H9 (cell line): ENCODE results near the gene G2E3. TPM values are rescaled to one million over a fixed set of nuclear protein-coding genes. Genes with fewer than 3 reads are reported as not detected.

ENCODE experiments used
- DNase-seq: peaks from one replicate; pipeline ENCODE4 v3.0.0-alpha.2; 2017
- H2AFZ ChIP-seq: one replicate; pipeline ENCODE4 v1.6.1; 2013; ENCODE audit warnings: mild to moderate bottlenecking, low read length, control low read depth, moderate library complexity
- H2AK5ac ChIP-seq: 2 replicates; pipeline ENCODE4 v1.6.1; 2013; ENCODE audit warnings: low read length, control low read depth, mixed read lengths; ENCODE audit not compliant: insufficient read length
- H2BK120ac ChIP-seq: one replicate; pipeline ENCODE4 v1.6.1; 2013; ENCODE audit warnings: low read depth, mild to moderate bottlenecking, low read length, control low read depth, inconsistent platforms; ENCODE audit not compliant: poor library complexity, severe bottlenecking
- H2BK12ac ChIP-seq: 2 replicates; pipeline ENCODE4 v1.6.1; 2013; ENCODE audit warnings: low read length, control low read depth, mixed read lengths, low read depth; ENCODE audit not compliant: insufficient read length
- H2BK15ac ChIP-seq: 2 replicates; pipeline ENCODE4 v1.6.1; 2013; ENCODE audit warnings: low read depth, low read length, control low read depth
- H2BK20ac ChIP-seq: one replicate; pipeline ENCODE4 v1.6.1; 2013; ENCODE audit warnings: low read depth, mild to moderate bottlenecking, low read length, control low read depth, inconsistent platforms; ENCODE audit not compliant: poor library complexity, severe bottlenecking
- H2BK5ac ChIP-seq: 2 replicates; pipeline ENCODE4 v1.6.1; 2013; ENCODE audit warnings: low read length, control low read depth, mixed read lengths; ENCODE audit not compliant: insufficient read length
- H3K14ac ChIP-seq: 2 replicates; pipeline ENCODE4 v1.6.1; 2013; ENCODE audit warnings: low read length, control low read depth; ENCODE audit not compliant: insufficient read depth
- H3K18ac ChIP-seq: 2 replicates; pipeline ENCODE4 v1.6.1; 2013; ENCODE audit warnings: low read depth, mild to moderate bottlenecking, mixed read lengths, low read length, control low read depth; ENCODE audit not compliant: insufficient read length
- H3K23ac ChIP-seq: 2 replicates; pipeline ENCODE4 v1.6.1; 2013; ENCODE audit warnings: low read length, control low read depth, mixed read lengths, low read depth; ENCODE audit not compliant: insufficient read length
- H3K23me2 ChIP-seq: 2 replicates; pipeline ENCODE4 v1.6.1; 2013; ENCODE audit warnings: low read depth, mild to moderate bottlenecking, mixed read lengths, low read length, control low read depth; ENCODE audit not compliant: insufficient read length, poor library complexity, severe bottlenecking
- H3K27ac ChIP-seq: 2 replicates; pipeline ENCODE4 v1.5.1; 2013; ENCODE audit warnings: low read length, control low read depth, mixed read lengths, low read depth; ENCODE audit not compliant: insufficient read length
- H3K27me3 ChIP-seq: 2 replicates; pipeline ENCODE4 v1.6.1; 2013; ENCODE audit warnings: low read length, control low read depth, inconsistent platforms; ENCODE audit not compliant: insufficient read depth
- H3K4ac ChIP-seq: 2 replicates; pipeline ENCODE4 v1.6.1; 2013; ENCODE audit warnings: low read depth, mild to moderate bottlenecking, control low read depth, inconsistent platforms, low read length, moderate library complexity
- H3K4me1 ChIP-seq: 2 replicates; pipeline ENCODE4 v1.6.1; 2013; ENCODE audit warnings: low read length, control low read depth, inconsistent platforms; ENCODE audit not compliant: insufficient read depth
- H3K4me2 ChIP-seq: 2 replicates; pipeline ENCODE4 v1.6.1; 2013; ENCODE audit warnings: low read length, control low read depth, mixed read lengths; ENCODE audit not compliant: insufficient read length, insufficient read depth
- H3K56ac ChIP-seq: 2 replicates; pipeline ENCODE4 v1.6.1; 2013; ENCODE audit warnings: low read depth, mild to moderate bottlenecking, mixed read lengths, low read length, control low read depth; ENCODE audit not compliant: insufficient read length
- H3K79me1 ChIP-seq: 2 replicates; pipeline ENCODE4 v1.6.1; 2013; ENCODE audit warnings: low read depth, mild to moderate bottlenecking, moderate library complexity, low read length, control low read depth, inconsistent platforms; ENCODE audit not compliant: insufficient read depth, poor library complexity, severe bottlenecking
- H3K79me2 ChIP-seq: 2 replicates; pipeline ENCODE4 v1.6.1; 2013; ENCODE audit warnings: low read length, control low read depth, inconsistent platforms; ENCODE audit not compliant: insufficient read depth
- H3K9ac ChIP-seq: 2 replicates; pipeline ENCODE4 v1.6.1; 2013; ENCODE audit warnings: low read length, control low read depth, mixed read lengths; ENCODE audit not compliant: insufficient read length; ENCODE audit errors: extremely low read depth
- H3K9me3 ChIP-seq: one replicate; pipeline ENCODE4 v1.6.1; 2013; ENCODE audit warnings: low read depth, low read length, inconsistent platforms; ENCODE audit not compliant: control insufficient read depth
- H3T11ph ChIP-seq: one replicate; pipeline ENCODE4 v1.6.1; 2013; ENCODE audit warnings: mild to moderate bottlenecking, low read length, control low read depth, inconsistent platforms
- H4K20me1 ChIP-seq: one replicate; pipeline ENCODE4 v1.6.1; 2013; ENCODE audit not compliant: control insufficient read depth, insufficient read length, insufficient read depth
- H4K5ac ChIP-seq: 2 replicates; pipeline ENCODE4 v1.6.1; 2013; ENCODE audit warnings: low read depth, mild to moderate bottlenecking, mixed read lengths, low read length, control low read depth; ENCODE audit not compliant: insufficient read length
- H4K8ac ChIP-seq: replicated peaks from 2 replicates; pipeline ENCODE4 v1.6.1; 2013; ENCODE audit warnings: low read length, control low read depth, mixed read lengths, low read depth; ENCODE audit not compliant: insufficient read length
- H4K91ac ChIP-seq: 2 replicates; pipeline ENCODE4 v1.6.1; 2013; ENCODE audit warnings: low read depth, mild to moderate bottlenecking, moderate library complexity, mixed read lengths, low read length, control low read depth; ENCODE audit not compliant: insufficient read length
- H3K27ac Mint-ChIP-seq, 3 experiments: 2 replicates in 2 of 3; 3 replicates in 1 of 3; pipeline ENCODE4 v1.8.0; 2020 to 2021; ENCODE audit warnings: mixed read lengths in 3 of 3, mild to moderate bottlenecking in 1 of 3, moderate library complexity in 1 of 3
- H3K27me3 Mint-ChIP-seq: 2 replicates; pipeline ENCODE4 v1.8.0; 2021; ENCODE audit warnings: low read depth, mild to moderate bottlenecking, moderate library complexity, mixed read lengths
- H3K36me3 Mint-ChIP-seq, 3 experiments: 2 replicates in 2 of 3; 3 replicates in 1 of 3; pipeline ENCODE4 v1.8.0; 2020 to 2021; ENCODE audit warnings: low read depth in 3 of 3, mixed read lengths in 3 of 3; ENCODE audit not compliant: insufficient read depth in 1 of 3
- H3K4me1 Mint-ChIP-seq, 2 experiments: 2 replicates each; pipeline ENCODE4 v1.8.0; 2020; ENCODE audit warnings: mixed read lengths in 2 of 2
- H3K4me3 Mint-ChIP-seq, 2 experiments: 2 replicates in 1 of 2; 3 replicates in 1 of 2; pipeline ENCODE4 v1.8.0; 2020 to 2021; ENCODE audit warnings: mild to moderate bottlenecking in 2 of 2, mixed read lengths in 2 of 2, moderate library complexity in 1 of 2
- H3K9me3 Mint-ChIP-seq, 2 experiments: 2 replicates in 1 of 2; 3 replicates in 1 of 2; pipeline ENCODE4 v1.8.0; 2020; ENCODE audit warnings: mild to moderate bottlenecking in 2 of 2, mixed read lengths in 2 of 2, moderate library complexity in 1 of 2
- CTCF ChIP-seq: fragments of 200-600 bp; sonication (generic); conservative IDR thresholded peaks from 3 replicates; pipeline ENCODE4 v1.8.0; 2021; ENCODE audit warnings: antibody characterized with exemption, mild to moderate bottlenecking
- total RNA-seq: library from RNA; stranded (reverse); gene quantifications from 2 replicates; pipeline ENCODE4 v1.2.1, GENCODE V29; 2021

G2E3 gene
- total RNA-seq, 1 experiment from 2014 or later, result 49.2 TPM

- H3K27ac ChIP-seq, result no peak overlapping the region
- H2BK12ac ChIP-seq, result no peak overlapping the region
- H4K8ac ChIP-seq, result no peak overlapping the region
- no peaks in the 10 kb centered on the region for H4K20me1 ChIP-seq
- no peak overlapping the region for H2BK20ac ChIP-seq
- Mint-ChIP-seq H3K9me3 (peaks cover 19 to 24% of the 10 kb centered on the region in 2 experiments), H3K4me1 (no peaks in the 10 kb centered on the region), H3K36me3 (peaks cover 43 to 77% (median 55%) of the 10 kb centered on the region in 3 experiments), H3K27ac (no peak overlapping the region), H3K27me3 (no peaks in the 10 kb centered on the region; the same call in 1 of the 2 replicates), H3K4me3 (no peak overlapping the region)
- H3K4me2 ChIP-seq, result no peak overlapping the region
- no peak overlapping the region for H3K56ac ChIP-seq
- no peak overlapping the region for H3T11ph ChIP-seq
- no peak overlapping the region for H2AK5ac ChIP-seq
- DNase-seq, result no peak
- no peak overlapping the region for H3K14ac ChIP-seq
- TF ChIP-seq CTCF, result no peak
- no peak overlapping the region for H2BK120ac ChIP-seq
- no peak overlapping the region for H3K4ac ChIP-seq
- H3K9me3 ChIP-seq, result no peaks in the 10 kb centered on the region
- H3K9ac ChIP-seq, result no peak overlapping the region
- no peak overlapping the region for H4K91ac ChIP-seq
- no peaks in the 10 kb centered on the region for H3K23me2 ChIP-seq
- no peak overlapping the region for H4K5ac ChIP-seq
- H3K18ac ChIP-seq, result no peak overlapping the region
- H2AFZ ChIP-seq, result no peak overlapping the region
- peaks cover 6% of the 10 kb centered on the region for H3K79me1 ChIP-seq
- H3K4me1 ChIP-seq, result no peaks in the 10 kb centered on the region
- H3K79me2 ChIP-seq, result peaks cover 12% of the 10 kb centered on the region; the same call in 1 of the 2 replicates
- H3K23ac ChIP-seq, result no peak overlapping the region
- H2BK15ac ChIP-seq, result no peak overlapping the region
- no peak overlapping the region for H2BK5ac ChIP-seq
- H3K27me3 ChIP-seq, result no peaks in the 10 kb centered on the region
Measured at GRCh38 chr14:30585204-30585603, 26.2 kb downstream of the G2E3 start.
